H9 (cell line): ENCODE data around the gene ABLIM1. TPM values are rescaled to one million over a fixed set of nuclear protein-coding genes. Genes with fewer than 3 reads are reported as not detected.

Experiments used
- DNase-seq: peaks from one replicate; pipeline ENCODE4 v3.0.0-alpha.2; 2017
- H2AFZ ChIP-seq: one replicate; pipeline ENCODE4 v1.6.1; 2013; ENCODE audit warnings: mild to moderate bottlenecking, low read length, control low read depth, moderate library complexity
- H2AK5ac ChIP-seq: 2 replicates; pipeline ENCODE4 v1.6.1; 2013; ENCODE audit warnings: low read length, control low read depth, mixed read lengths; ENCODE audit not compliant: insufficient read length
- H2BK120ac ChIP-seq: one replicate; pipeline ENCODE4 v1.6.1; 2013; ENCODE audit warnings: low read depth, mild to moderate bottlenecking, low read length, control low read depth, inconsistent platforms; ENCODE audit not compliant: poor library complexity, severe bottlenecking
- H2BK12ac ChIP-seq: 2 replicates; pipeline ENCODE4 v1.6.1; 2013; ENCODE audit warnings: low read length, control low read depth, mixed read lengths, low read depth; ENCODE audit not compliant: insufficient read length
- H2BK15ac ChIP-seq: 2 replicates; pipeline ENCODE4 v1.6.1; 2013; ENCODE audit warnings: low read depth, low read length, control low read depth
- H2BK20ac ChIP-seq: one replicate; pipeline ENCODE4 v1.6.1; 2013; ENCODE audit warnings: low read depth, mild to moderate bottlenecking, low read length, control low read depth, inconsistent platforms; ENCODE audit not compliant: poor library complexity, severe bottlenecking
- H2BK5ac ChIP-seq: 2 replicates; pipeline ENCODE4 v1.6.1; 2013; ENCODE audit warnings: low read length, control low read depth, mixed read lengths; ENCODE audit not compliant: insufficient read length
- H3K14ac ChIP-seq: 2 replicates; pipeline ENCODE4 v1.6.1; 2013; ENCODE audit warnings: low read length, control low read depth; ENCODE audit not compliant: insufficient read depth
- H3K18ac ChIP-seq: 2 replicates; pipeline ENCODE4 v1.6.1; 2013; ENCODE audit warnings: low read depth, mild to moderate bottlenecking, mixed read lengths, low read length, control low read depth; ENCODE audit not compliant: insufficient read length
- H3K23ac ChIP-seq: 2 replicates; pipeline ENCODE4 v1.6.1; 2013; ENCODE audit warnings: low read length, control low read depth, mixed read lengths, low read depth; ENCODE audit not compliant: insufficient read length
- H3K23me2 ChIP-seq: 2 replicates; pipeline ENCODE4 v1.6.1; 2013; ENCODE audit warnings: low read depth, mild to moderate bottlenecking, mixed read lengths, low read length, control low read depth; ENCODE audit not compliant: insufficient read length, poor library complexity, severe bottlenecking
- H3K27ac ChIP-seq: 2 replicates; pipeline ENCODE4 v1.5.1; 2013; ENCODE audit warnings: low read length, control low read depth, mixed read lengths, low read depth; ENCODE audit not compliant: insufficient read length
- H3K27me3 ChIP-seq: 2 replicates; pipeline ENCODE4 v1.6.1; 2013; ENCODE audit warnings: low read length, control low read depth, inconsistent platforms; ENCODE audit not compliant: insufficient read depth
- H3K4ac ChIP-seq: 2 replicates; pipeline ENCODE4 v1.6.1; 2013; ENCODE audit warnings: low read depth, mild to moderate bottlenecking, control low read depth, inconsistent platforms, low read length, moderate library complexity
- H3K4me1 ChIP-seq: 2 replicates; pipeline ENCODE4 v1.6.1; 2013; ENCODE audit warnings: low read length, control low read depth, inconsistent platforms; ENCODE audit not compliant: insufficient read depth
- H3K4me2 ChIP-seq: 2 replicates; pipeline ENCODE4 v1.6.1; 2013; ENCODE audit warnings: low read length, control low read depth, mixed read lengths; ENCODE audit not compliant: insufficient read length, insufficient read depth
- H3K56ac ChIP-seq: 2 replicates; pipeline ENCODE4 v1.6.1; 2013; ENCODE audit warnings: low read depth, mild to moderate bottlenecking, mixed read lengths, low read length, control low read depth; ENCODE audit not compliant: insufficient read length
- H3K79me1 ChIP-seq: 2 replicates; pipeline ENCODE4 v1.6.1; 2013; ENCODE audit warnings: low read depth, mild to moderate bottlenecking, moderate library complexity, low read length, control low read depth, inconsistent platforms; ENCODE audit not compliant: insufficient read depth, poor library complexity, severe bottlenecking
- H3K79me2 ChIP-seq: 2 replicates; pipeline ENCODE4 v1.6.1; 2013; ENCODE audit warnings: low read length, control low read depth, inconsistent platforms; ENCODE audit not compliant: insufficient read depth
- H3K9ac ChIP-seq: 2 replicates; pipeline ENCODE4 v1.6.1; 2013; ENCODE audit warnings: low read length, control low read depth, mixed read lengths; ENCODE audit not compliant: insufficient read length; ENCODE audit errors: extremely low read depth
- H3K9me3 ChIP-seq: one replicate; pipeline ENCODE4 v1.6.1; 2013; ENCODE audit warnings: low read depth, low read length, inconsistent platforms; ENCODE audit not compliant: control insufficient read depth
- H3T11ph ChIP-seq: one replicate; pipeline ENCODE4 v1.6.1; 2013; ENCODE audit warnings: mild to moderate bottlenecking, low read length, control low read depth, inconsistent platforms
- H4K20me1 ChIP-seq: one replicate; pipeline ENCODE4 v1.6.1; 2013; ENCODE audit not compliant: control insufficient read depth, insufficient read length, insufficient read depth
- H4K5ac ChIP-seq: 2 replicates; pipeline ENCODE4 v1.6.1; 2013; ENCODE audit warnings: low read depth, mild to moderate bottlenecking, mixed read lengths, low read length, control low read depth; ENCODE audit not compliant: insufficient read length
- H4K8ac ChIP-seq: replicated peaks from 2 replicates; pipeline ENCODE4 v1.6.1; 2013; ENCODE audit warnings: low read length, control low read depth, mixed read lengths, low read depth; ENCODE audit not compliant: insufficient read length
- H4K91ac ChIP-seq: 2 replicates; pipeline ENCODE4 v1.6.1; 2013; ENCODE audit warnings: low read depth, mild to moderate bottlenecking, moderate library complexity, mixed read lengths, low read length, control low read depth; ENCODE audit not compliant: insufficient read length
- H3K27ac Mint-ChIP-seq, 3 experiments: 2 replicates in 2 of 3; 3 replicates in 1 of 3; pipeline ENCODE4 v1.8.0; 2020 to 2021; ENCODE audit warnings: mixed read lengths in 3 of 3, mild to moderate bottlenecking in 1 of 3, moderate library complexity in 1 of 3
- H3K27me3 Mint-ChIP-seq: 2 replicates; pipeline ENCODE4 v1.8.0; 2021; ENCODE audit warnings: low read depth, mild to moderate bottlenecking, moderate library complexity, mixed read lengths
- H3K36me3 Mint-ChIP-seq, 3 experiments: 2 replicates in 2 of 3; 3 replicates in 1 of 3; pipeline ENCODE4 v1.8.0; 2020 to 2021; ENCODE audit warnings: low read depth in 3 of 3, mixed read lengths in 3 of 3; ENCODE audit not compliant: insufficient read depth in 1 of 3
- H3K4me1 Mint-ChIP-seq, 2 experiments: 2 replicates each; pipeline ENCODE4 v1.8.0; 2020; ENCODE audit warnings: mixed read lengths in 2 of 2
- H3K4me3 Mint-ChIP-seq, 2 experiments: 2 replicates in 1 of 2; 3 replicates in 1 of 2; pipeline ENCODE4 v1.8.0; 2020 to 2021; ENCODE audit warnings: mild to moderate bottlenecking in 2 of 2, mixed read lengths in 2 of 2, moderate library complexity in 1 of 2
- H3K9me3 Mint-ChIP-seq, 2 experiments: 2 replicates in 1 of 2; 3 replicates in 1 of 2; pipeline ENCODE4 v1.8.0; 2020; ENCODE audit warnings: mild to moderate bottlenecking in 2 of 2, mixed read lengths in 2 of 2, moderate library complexity in 1 of 2
- WGBS: extraction: QIAGEN DNeasy Blood & Tissue Kit; methylation state at CpG from one replicate; pipeline ENCODE4 v1.1.7; 2013; ENCODE audit warnings: missing lambda C conversion rate, low lambda C conversion rate, mixed read lengths; ENCODE audit not compliant: insufficient read length; ENCODE audit errors: extremely low coverage; 5-methylcytosine and 5-hydroxymethylcytosine counted together
- total RNA-seq: library from RNA; stranded (reverse); gene quantifications from 2 replicates; pipeline ENCODE4 v1.2.1, GENCODE V29; 2021
- TF ChIP-seq, protein P1 (sequence below): fragments of 200-600 bp; sonication (generic); conservative IDR thresholded peaks from 3 replicates; pipeline ENCODE4 v1.8.0; 2021; ENCODE audit warnings: antibody characterized with exemption, mild to moderate bottlenecking

Gene ABLIM1
- total RNA-seq, 1 experiment from 2014 or later, result 32.1 TPM

DNA sequence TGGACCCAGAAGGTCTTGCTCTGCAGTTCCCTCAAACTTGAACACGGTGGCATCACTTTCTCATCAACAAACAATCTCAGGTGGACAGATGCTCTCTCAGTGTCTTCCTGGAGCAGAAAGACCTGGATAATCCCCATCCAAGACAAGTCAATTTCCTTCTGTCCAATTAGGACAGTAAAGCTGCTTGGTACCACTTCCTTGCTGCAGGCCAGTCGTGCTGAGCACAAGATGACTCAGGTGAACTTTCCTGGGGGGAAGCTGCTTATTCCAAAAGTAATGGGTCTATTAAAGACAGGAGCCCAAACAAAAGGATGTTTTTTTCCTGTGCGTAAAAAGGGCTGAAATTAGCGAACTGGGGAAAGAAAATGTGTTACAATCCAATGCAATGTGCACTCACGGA lies 146.2 kb downstream of the ABLIM1 start:
- Mint-ChIP-seq H3K36me3 (peaks cover 0 to 5% (median 0%) of the 10 kb centered on the region in 3 experiments; a peak in 1 of 7 replicates), H3K27ac (no peak overlapping the region), H3K9me3 (no peaks in the 10 kb centered on the region), H3K27me3 (no peaks in the 10 kb centered on the region), H3K4me1 (peaks cover 20 to 26% of the 10 kb centered on the region in 2 experiments), H3K4me3 (no peak overlapping the region)
- Histone ChIP-seq H3K14ac (no peak overlapping the region), H3K23me2 (no peaks in the 10 kb centered on the region), H2BK5ac (no peak overlapping the region), H3K9me3 (no peaks in the 10 kb centered on the region), H3K18ac (no peak overlapping the region), H2BK20ac (no peak overlapping the region), H3K27ac (no peak overlapping the region), H4K8ac (no peak overlapping the region), H3K79me1 (no peaks in the 10 kb centered on the region), H3K4me1 (no peaks in the 10 kb centered on the region), H3K79me2 (no peaks in the 10 kb centered on the region; the same call in 1 of the 2 replicates), H2AK5ac (no peak overlapping the region), H4K5ac (no peak overlapping the region), H3K23ac (no peak overlapping the region), H2AFZ (no peak overlapping the region), H3K4me2 (no peak overlapping the region), H3K9ac (no peak overlapping the region), H4K91ac (no peak overlapping the region), H3K4ac (no peak overlapping the region), H3K27me3 (no peaks in the 10 kb centered on the region), H3T11ph (no peak overlapping the region), H2BK12ac (no peak overlapping the region), H4K20me1 (no peaks in the 10 kb centered on the region), H3K56ac (no peak overlapping the region), H2BK15ac (no peak overlapping the region), H2BK120ac (no peak overlapping the region)
- TF ChIP-seq, protein P1, sequence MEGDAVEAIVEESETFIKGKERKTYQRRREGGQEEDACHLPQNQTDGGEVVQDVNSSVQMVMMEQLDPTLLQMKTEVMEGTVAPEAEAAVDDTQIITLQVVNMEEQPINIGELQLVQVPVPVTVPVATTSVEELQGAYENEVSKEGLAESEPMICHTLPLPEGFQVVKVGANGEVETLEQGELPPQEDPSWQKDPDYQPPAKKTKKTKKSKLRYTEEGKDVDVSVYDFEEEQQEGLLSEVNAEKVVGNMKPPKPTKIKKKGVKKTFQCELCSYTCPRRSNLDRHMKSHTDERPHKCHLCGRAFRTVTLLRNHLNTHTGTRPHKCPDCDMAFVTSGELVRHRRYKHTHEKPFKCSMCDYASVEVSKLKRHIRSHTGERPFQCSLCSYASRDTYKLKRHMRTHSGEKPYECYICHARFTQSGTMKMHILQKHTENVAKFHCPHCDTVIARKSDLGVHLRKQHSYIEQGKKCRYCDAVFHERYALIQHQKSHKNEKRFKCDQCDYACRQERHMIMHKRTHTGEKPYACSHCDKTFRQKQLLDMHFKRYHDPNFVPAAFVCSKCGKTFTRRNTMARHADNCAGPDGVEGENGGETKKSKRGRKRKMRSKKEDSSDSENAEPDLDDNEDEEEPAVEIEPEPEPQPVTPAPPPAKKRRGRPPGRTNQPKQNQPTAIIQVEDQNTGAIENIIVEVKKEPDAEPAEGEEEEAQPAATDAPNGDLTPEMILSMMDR, result no peak
- no peak for DNase-seq
- WGBS, result no CpG with 5 or more reads among the region's 5 CpGs
